ENCODE measurements around the gene TBX6. TPM values are rescaled to one million over a fixed set of nuclear protein-coding genes. Genes with fewer than 3 reads are reported as not detected.
A peak's percentile ranks its signal among the peaks of the same experiment; 100 is the strongest.
"Not testable (repeated sequence)": the region's sequence is repeated elsewhere in the genome, so short reads cannot be mapped to it uniquely, and the experiment has no call there.

Gene TBX6
- total and polyA plus RNA-seq, 3 experiments from 2014 or later = 0.71 to 0.83 TPM; not detected in 1

- H3K9me3 Mint-ChIP-seq = no peaks in the 10 kb centered on the region
- Histone ChIP-seq H3K9me3 (ENCODE audit: low read length) (no peaks in the 10 kb centered on the region), H3K4me3 (ENCODE audit: low read length) (no peak overlapping the region), H3K4me1 (ENCODE audit: insufficient read depth, low read length) (peaks cover 6% of the 10 kb centered on the region), H3K27ac (ENCODE audit: low read depth, low read length) (no peak overlapping the region), H3K36me3 (ENCODE audit: insufficient read depth, low read length) (no peaks in the 10 kb centered on the region), H3K27me3 (ENCODE audit: insufficient read depth, low read length, poor library complexity, severe bottlenecking) (no peaks in the 10 kb centered on the region)
- DNase-seq = no peak
- ChIA-PET POLR2A (interaction anchor here (1.0 kb wide), 1 partner anchor 22 kb away, joined by 5 read pairs; no protein-coding TSS in a partner anchor), CTCF (interaction anchor here (1.0 to 1.5 kb wide), 3 partner anchors 17 to 43 kb away, joined by 3 read pairs; partner anchors contain the start of gene TLCD3B)
- H3K4me3 Mint-ChIP-seq = no peak overlapping the region
- H3K27me3 Mint-ChIP-seq = no peaks in the 10 kb centered on the region
- H3K36me3 Mint-ChIP-seq = no peaks in the 10 kb centered on the region
- H3K27ac Mint-ChIP-seq = peak overlapping the region in 1 of 8 donors; percentile 67
- peaks cover 0 to 17% (median 11%) of the 10 kb centered on the region in 3 donors for H3K4me1 Mint-ChIP-seq
Measured at GRCh38 chr16:30049871-30050270, 41.9 kb downstream of the TBX6 start.

GRCh38 chr16:30046588-30046987 is 45.1 kb downstream of the TBX6 start:
- no peak overlapping the region for H3K4me3 ChIP-seq (ENCODE audit: low read length)
- no peak overlapping the region for H3K27ac Mint-ChIP-seq
- peaks cover 0 to 4% (median 0%) of the 10 kb centered on the region in 3 donors for H3K4me1 Mint-ChIP-seq
- H3K27me3 Mint-ChIP-seq = peaks cover 2 to 6% of the 10 kb centered on the region in 2 donors
- H3K36me3 Mint-ChIP-seq = no peaks in the 10 kb centered on the region
- CTCF ChIA-PET = interaction anchor here (1.1 kb wide), 1 partner anchor 14 kb away, joined by 4 read pairs; no protein-coding TSS in a partner anchor
- DNase-seq = no peak
- no peaks in the 10 kb centered on the region for H3K27me3 ChIP-seq (ENCODE audit: insufficient read depth, low read length, poor library complexity, severe bottlenecking)
- no peak overlapping the region for H3K4me3 Mint-ChIP-seq
- POLR2A ChIA-PET = no interaction called here
- H3K4me1 ChIP-seq (ENCODE audit: insufficient read depth, low read length) = no peaks in the 10 kb centered on the region
- H3K9me3 ChIP-seq (ENCODE audit: low read length) = no peaks in the 10 kb centered on the region
- no peaks in the 10 kb centered on the region for H3K9me3 Mint-ChIP-seq
- H3K36me3 ChIP-seq (ENCODE audit: insufficient read depth, low read length) = no peaks in the 10 kb centered on the region
- no peak overlapping the region for H3K27ac ChIP-seq (ENCODE audit: low read depth, low read length)

- Histone ChIP-seq H3K4me3 (ENCODE audit: low read length) (no peak overlapping the region), H3K27me3 (ENCODE audit: insufficient read depth, low read length, poor library complexity, severe bottlenecking) (no peaks in the 10 kb centered on the region), H3K4me1 (ENCODE audit: insufficient read depth, low read length) (no peaks in the 10 kb centered on the region), H3K27ac (ENCODE audit: low read depth, low read length) (no peak overlapping the region), H3K9me3 (ENCODE audit: low read length) (no peaks in the 10 kb centered on the region), H3K36me3 (ENCODE audit: insufficient read depth, low read length) (no peaks in the 10 kb centered on the region)
- peaks cover 0 to 2% (median 0%) of the 10 kb centered on the region in 3 donors for H3K4me1 Mint-ChIP-seq
- no peak overlapping the region for H3K4me3 Mint-ChIP-seq
- no peaks in the 10 kb centered on the region for H3K36me3 Mint-ChIP-seq
- peak overlapping the region in 1 of 8 donors; percentile 61 for H3K27ac Mint-ChIP-seq
- CTCF ChIA-PET = no interaction called here
- DNase-seq = no peak
- H3K27me3 Mint-ChIP-seq = peaks cover 3 to 7% of the 10 kb centered on the region in 2 donors
- no peaks in the 10 kb centered on the region for H3K9me3 Mint-ChIP-seq
- POLR2A ChIA-PET = no interaction called here
Measured at GRCh38 chr16:30046178-30046577, 45.5 kb downstream of the TBX6 start.

GRCh38 chr16:30041841-30042240 is 49.9 kb downstream of the TBX6 start:
- DNase-seq = no peak
- CTCF ChIA-PET = interaction anchor here (0.6 to 3.4 kb wide), 3 partner anchors 9 to 81 kb away, joined by 3 to 19 read pairs (median 3); partner anchors contain the start of gene TLCD3B
- Mint-ChIP-seq H3K9me3 (no peaks in the 10 kb centered on the region), H3K36me3 (no peaks in the 10 kb centered on the region), H3K27me3 (peaks cover 3 to 11% of the 10 kb centered on the region in 2 donors), H3K4me3 (no peak overlapping the region), H3K4me1 (no peaks in the 10 kb centered on the region), H3K27ac (peak overlapping the region in 1 of 8 donors; percentile 47)
- Histone ChIP-seq H3K4me3 (ENCODE audit: low read length) (no peak overlapping the region), H3K9me3 (ENCODE audit: low read length) (no peaks in the 10 kb centered on the region), H3K27ac (ENCODE audit: low read depth, low read length) (no peak overlapping the region), H3K36me3 (ENCODE audit: insufficient read depth, low read length) (no peaks in the 10 kb centered on the region), H3K27me3 (ENCODE audit: insufficient read depth, low read length, poor library complexity, severe bottlenecking) (no peaks in the 10 kb centered on the region), H3K4me1 (ENCODE audit: insufficient read depth, low read length) (no peaks in the 10 kb centered on the region)
- POLR2A ChIA-PET = no interaction called here

- H3K27me3 ChIP-seq (ENCODE audit: insufficient read depth, low read length, poor library complexity, severe bottlenecking); H3K4me3 Mint-ChIP-seq; H3K4me1 ChIP-seq (ENCODE audit: insufficient read depth, low read length); H3K27ac Mint-ChIP-seq; H3K9me3 Mint-ChIP-seq; H3K9me3 ChIP-seq (ENCODE audit: low read length); H3K4me3 ChIP-seq (ENCODE audit: low read length); H3K36me3 Mint-ChIP-seq; H3K27ac ChIP-seq (ENCODE audit: low read depth, low read length); DNase-seq; POLR2A ChIA-PET; H3K4me1 Mint-ChIP-seq; H3K36me3 ChIP-seq (ENCODE audit: insufficient read depth, low read length): not testable (repeated sequence)
- CTCF ChIA-PET = interaction anchor here (1.0 kb wide), 1 partner anchor 24 kb away, joined by 3 read pairs; the partner anchor contains the start of gene ALDOA
- H3K27me3 Mint-ChIP-seq = peaks cover 3 to 15% of the 10 kb centered on the region in 2 donors
Measured at GRCh38 chr16:30040690-30041089, 51.0 kb downstream of the TBX6 start.

GRCh38 chr16:30040221-30040620 is 51.5 kb downstream of the TBX6 start:
- Histone ChIP-seq H3K4me1 (ENCODE audit: insufficient read depth, low read length) (no peaks in the 10 kb centered on the region), H3K9me3 (ENCODE audit: low read length) (no peaks in the 10 kb centered on the region), H3K4me3 (ENCODE audit: low read length) (no peak overlapping the region), H3K27me3 (ENCODE audit: insufficient read depth, low read length, poor library complexity, severe bottlenecking) (no peaks in the 10 kb centered on the region), H3K36me3 (ENCODE audit: insufficient read depth, low read length) (no peaks in the 10 kb centered on the region), H3K27ac (ENCODE audit: low read depth, low read length) (no peak overlapping the region)
- no peak overlapping the region for H3K4me3 Mint-ChIP-seq
- no peak for DNase-seq
- H3K27ac Mint-ChIP-seq = peak overlapping the region in 1 of 8 donors; percentile 87
- ChIA-PET CTCF (interaction anchor here (1.0 kb wide), 1 partner anchor 25 kb away, joined by 3 read pairs; the partner anchor contains the start of gene ALDOA), POLR2A (no interaction called here)
- H3K27me3 Mint-ChIP-seq = peaks cover 3 to 18% of the 10 kb centered on the region in 2 donors
- no peaks in the 10 kb centered on the region for H3K36me3 Mint-ChIP-seq
- H3K9me3 Mint-ChIP-seq = no peaks in the 10 kb centered on the region
- no peaks in the 10 kb centered on the region for H3K4me1 Mint-ChIP-seq

Other genes with a start within 250 kb of the TBX6 start
- 10 to 100 TPM; 63.9 to 68.4 TPM for gene CDIPT, start 228.7 kb downstream of the TBX6 start, total RNA-seq
- gene CDIPT, start 228.7 kb downstream of the TBX6 start, polyA plus RNA-seq = 109 TPM
- under 1 TPM; 0.07 to 0.15 TPM for gene SEZ6L2, start 192.4 kb downstream of the TBX6 start, total RNA-seq
- not detected for gene SEZ6L2, start 192.4 kb downstream of the TBX6 start, polyA plus RNA-seq
- 1 to 10 TPM; 1.2 to 1.7 TPM for gene ASPHD1, start 191.4 kb downstream of the TBX6 start, total RNA-seq
- not detected for gene ASPHD1, start 191.4 kb downstream of the TBX6 start, polyA plus RNA-seq
- 10 to 100 TPM; 35.7 to 37.1 TPM for gene KCTD13, start 165.7 kb downstream of the TBX6 start, total RNA-seq
- 15.9 TPM for gene KCTD13, start 165.7 kb downstream of the TBX6 start, polyA plus RNA-seq
- 10 to 100 TPM; 36.8 to 43.4 TPM for gene TMEM219, start 129.8 kb downstream of the TBX6 start, total RNA-seq
- gene TMEM219, start 129.8 kb downstream of the TBX6 start, polyA plus RNA-seq = 168 TPM
- 10 to 100 TPM; 41.8 to 44.3 TPM for gene TAOK2, start 118.1 kb downstream of the TBX6 start, total RNA-seq
- 7.1 TPM for gene TAOK2, start 118.1 kb downstream of the TBX6 start, polyA plus RNA-seq
- 10 to 100 TPM; 45.6 to 48.0 TPM for gene HIRIP3, start 96.3 kb downstream of the TBX6 start, total RNA-seq
- gene HIRIP3, start 96.3 kb downstream of the TBX6 start, polyA plus RNA-seq = 22.0 TPM
- 100 to 1,000 TPM; 121 to 123 TPM for gene INO80E, start 95.7 kb downstream of the TBX6 start, total RNA-seq
- 6.5 TPM for gene INO80E, start 95.7 kb downstream of the TBX6 start, polyA plus RNA-seq
- under 1 TPM; 0.13 to 0.42 TPM for gene DOC2A, start 80.9 kb downstream of the TBX6 start, total RNA-seq
- gene DOC2A, start 80.9 kb downstream of the TBX6 start, polyA plus RNA-seq = not detected
- gene C16orf92, start 68.7 kb downstream of the TBX6 start, total RNA-seq = not detected
- gene C16orf92, start 68.7 kb downstream of the TBX6 start, polyA plus RNA-seq = not detected
- under 1 TPM; 0.55 to 0.84 TPM for gene TLCD3B, start 60.7 kb downstream of the TBX6 start, total RNA-seq
- gene TLCD3B, start 60.7 kb downstream of the TBX6 start, polyA plus RNA-seq = not detected
- 1,000 to 10,000 TPM; 1,907 to 1,909 TPM for gene ALDOA, start 26.2 kb downstream of the TBX6 start, total RNA-seq
- gene ALDOA, start 26.2 kb downstream of the TBX6 start, polyA plus RNA-seq = 1,157 TPM
- gene PPP4C, start 15.9 kb downstream of the TBX6 start, total RNA-seq = 100 to 1,000 TPM; 137 to 149 TPM
- gene PPP4C, start 15.9 kb downstream of the TBX6 start, polyA plus RNA-seq = 201 TPM
- gene YPEL3, start 4.3 kb upstream of the TBX6 start, total RNA-seq = 10 to 100 TPM; 32.6 to 36.1 TPM
- 326 TPM for gene YPEL3, start 4.3 kb upstream of the TBX6 start, polyA plus RNA-seq
- gene GDPD3, start 21.6 kb upstream of the TBX6 start, total RNA-seq = 1 to 10 TPM; 4.7 to 5.3 TPM
- not detected for gene GDPD3, start 21.6 kb upstream of the TBX6 start, polyA plus RNA-seq
- 10 to 100 TPM; 38.3 to 43.0 TPM for gene MAPK3, start 31.3 kb upstream of the TBX6 start, total RNA-seq
- 7.0 TPM for gene MAPK3, start 31.3 kb upstream of the TBX6 start, polyA plus RNA-seq
- 100 to 1,000 TPM; 889 to 952 TPM for gene CORO1A, start 91.7 kb upstream of the TBX6 start, total RNA-seq
- gene CORO1A, start 91.7 kb upstream of the TBX6 start, polyA plus RNA-seq = 1,446 TPM
- 100 to 1,000 TPM; 268 to 271 TPM for gene BOLA2B, start 101.7 kb upstream of the TBX6 start, total RNA-seq
- gene BOLA2B, start 101.7 kb upstream of the TBX6 start, polyA plus RNA-seq = 208 TPM
- gene SLX1A, start 102.0 kb upstream of the TBX6 start, total RNA-seq = 10 to 100 TPM; 63.6 to 70.9 TPM
- gene SLX1A, start 102.0 kb upstream of the TBX6 start, polyA plus RNA-seq = 68.8 TPM
- 10 to 100 TPM; 12.7 to 17.6 TPM for gene SULT1A3, start 107.3 kb upstream of the TBX6 start, total RNA-seq
- 1.4 TPM for gene SULT1A3, start 107.3 kb upstream of the TBX6 start, polyA plus RNA-seq
- gene NPIPB13, start 156.6 kb upstream of the TBX6 start, total RNA-seq = 10 to 100 TPM; 10.2 to 12.0 TPM
- gene NPIPB13, start 156.6 kb upstream of the TBX6 start, polyA plus RNA-seq = 1.2 TPM